K562 (cell line): ENCODE measurements around the gene FSTL1. TPM values are rescaled to one million over a fixed set of nuclear protein-coding genes. Genes with fewer than 3 reads are reported as not detected.

ENCODE experiments used
- ATAC-seq: fragments of 200-7000 bp; cut with Tn5 transposase; 3 replicates; pipeline ENCODE4 v1.9.1; 2020; ENCODE audit warnings: moderate library complexity
- Bru-seq: library from RNA; stranded (reverse); fragments of 400-500 nt; gene quantifications from one replicate; lab custom pipeline; 2021; lab: Mats Ljungman, UMichigan
- BruChase-seq, 2 experiments: library from RNA; stranded (reverse); fragments of 400-500 nt; gene quantifications; one replicate each; lab custom pipeline; 2021; lab: Mats Ljungman, UMichigan
- BruUV-seq: library from RNA; stranded (reverse); fragments of 400-500 nt; replicated peaks from 2 replicates; lab custom pipeline; 2021; lab: Mats Ljungman, UMichigan
- CTCF ChIA-PET: fragments of 300-600 bp; formaldehyde crosslinking; extraction: SDS; loops from one replicate; lab custom pipeline; 2021; ENCODE audit warnings: low intra/inter-chr PET ratio; lab: Yijun Ruan, JAX
- POLR2A ChIA-PET: fragments of 300-600, 350-650 bp; sonication (Branson Sonifier 250); formaldehyde crosslinking; extraction: SDS; loops from one replicate; lab custom pipeline; 2021; ENCODE audit warnings: antibody characterized with exemption, inconsistent platforms; lab: Yijun Ruan, JAX
- DNase-seq, 4 experiments: peaks; one replicate each; pipeline versions ENCODE4 v3.0.0 to v3.0.0-alpha.2; 2011 to 2018; ENCODE audit warnings: low spot score in 3 of 4, mixed read lengths in 3 of 4; ENCODE audit errors: extremely low read depth in 1 of 4
- FAIRE-seq: peaks from 2 replicates; lab custom pipeline; 2011; peaks lifted over from hg19 to GRCh38; lab: Jason Lieb, UNC
- H2AFZ ChIP-seq: 2 replicates; pipeline ENCODE4 v1.6.0; 2011; ENCODE audit warnings: low read depth, low read length, control low read depth, inconsistent platforms
- H3K27ac ChIP-seq: fragments of 200-600 bp; 3 replicates; pipeline ENCODE4 v1.8.0; 2011; ENCODE audit warnings: low read depth, mild to moderate bottlenecking, control low read depth, inconsistent platforms, low read length, moderate library complexity, mixed read lengths; ENCODE audit errors: extremely low read depth
- H3K27me3 ChIP-seq, 2 experiments: fragments of 300-600 bp in 1 of 2; 2 replicates in 1 of 2; 3 replicates in 1 of 2; pipeline versions ENCODE4 v1.6.0 to v1.8.0; 2011; ENCODE audit warnings: inconsistent platforms in 2 of 2, low read length in 2 of 2, mild to moderate bottlenecking in 1 of 2, mixed read lengths in 1 of 2, moderate library complexity in 1 of 2; ENCODE audit not compliant: control insufficient read depth in 2 of 2, insufficient read depth in 2 of 2
- H3K36me3 ChIP-seq: fragments of 300-600 bp; 3 replicates; pipeline ENCODE4 v1.8.0; 2011; ENCODE audit warnings: mild to moderate bottlenecking, low read length, inconsistent platforms; ENCODE audit not compliant: control insufficient read depth, insufficient read depth
- H3K4me1 ChIP-seq, 2 experiments: fragments of 200-600 bp in 1 of 2; replicated peaks in 1 of 2; 2 replicates in 1 of 2; 3 replicates in 1 of 2; pipeline versions ENCODE4 v1.5.1 to v1.8.0; 2011; ENCODE audit warnings: inconsistent platforms in 2 of 2, low read length in 2 of 2, mild to moderate bottlenecking in 1 of 2, mixed read lengths in 1 of 2, moderate library complexity in 1 of 2; ENCODE audit not compliant: control insufficient read depth in 2 of 2, insufficient read depth in 2 of 2
- H3K4me2 ChIP-seq: 2 replicates; pipeline ENCODE4 v1.6.1; 2011; ENCODE audit warnings: low read length, control low read depth, inconsistent platforms, mixed read lengths; ENCODE audit not compliant: insufficient read depth
- H3K4me3 ChIP-seq: fragments of 200-600 bp; sonication (generic), shearing (Covaris generic); 2 replicates; pipeline ENCODE4 v1.5.1; 2016; ENCODE audit warnings: control low read depth, inconsistent platforms
- H3K79me2 ChIP-seq: fragments of 200-600 bp; 3 replicates; pipeline ENCODE4 v1.8.0; 2011; ENCODE audit warnings: low read length, inconsistent platforms; ENCODE audit not compliant: control insufficient read depth, insufficient read depth
- H3K9ac ChIP-seq, 2 experiments: 2 replicates each; pipeline versions ENCODE4 v1.6.0 to v1.6.1; 2011; ENCODE audit warnings: low read depth in 2 of 2, low read length in 2 of 2, control low read depth in 1 of 2, inconsistent platforms in 1 of 2, mild to moderate bottlenecking in 1 of 2, mixed read lengths in 1 of 2; ENCODE audit not compliant: insufficient read depth in 1 of 2
- H3K9me1 ChIP-seq: one replicate; pipeline ENCODE4 v1.6.0; 2011; ENCODE audit warnings: inconsistent platforms, mild to moderate bottlenecking, low read length, moderate library complexity; ENCODE audit not compliant: control insufficient read depth, insufficient read depth
- H3K9me3 ChIP-seq: replicated peaks from 2 replicates; pipeline ENCODE4 v1.5.1; 2011; ENCODE audit warnings: low read depth, low read length, inconsistent platforms; ENCODE audit not compliant: control insufficient read depth, insufficient read depth
- H4K20me1 ChIP-seq: replicated peaks from 2 replicates; pipeline ENCODE4 v1.6.1; 2011; ENCODE audit warnings: low read length, inconsistent platforms, mixed read lengths; ENCODE audit not compliant: control insufficient read depth, insufficient read depth
- BCOR ChIP-seq: fragments of 450-650 bp; IDR thresholded peaks from 2 replicates; pipeline ENCODE4 v1.6.1; 2016
- E2F4 ChIP-seq: sonication (generic); formaldehyde crosslinking; IDR thresholded peaks from 2 replicates; pipeline ENCODE4 v1.8.0; 2022; ENCODE audit warnings: mild to moderate bottlenecking, low read depth, missing genetic modification reagents
- GTF2A2 ChIP-seq: IDR thresholded peaks from 2 replicates; pipeline ENCODE4 v1.6.1; 2016; ENCODE audit warnings: mild to moderate bottlenecking, missing genetic modification characterization, missing compliant biosample characterization
- HNRNPLL ChIP-seq: fragments of 200-400 bp; formaldehyde crosslinking; IDR thresholded peaks from 2 replicates; pipeline ENCODE4 v1.6.1; 2017; ENCODE audit warnings: low read length, low read depth, mild to moderate bottlenecking; ENCODE audit not compliant: poor library complexity, severe bottlenecking
- KAT8 ChIP-seq: fragments of 450-650 bp; IDR thresholded peaks from 2 replicates; pipeline ENCODE4 v1.6.1; 2016; ENCODE audit warnings: low read depth, mild to moderate bottlenecking
- MEIS2 ChIP-seq: fragments of 450-650 bp; IDR thresholded peaks from 2 replicates; pipeline ENCODE4 v1.6.1; 2014; ENCODE audit warnings: mild to moderate bottlenecking; ENCODE audit not compliant: partially characterized antibody
- RAD21 ChIP-seq, 2 experiments: fragments of 250-450 bp in 1 of 2; fragments of 450-650 bp in 1 of 2; sonication (Bioruptor Pico) in 1 of 2; formaldehyde crosslinking in 1 of 2; IDR thresholded peaks in 1 of 2; conservative IDR thresholded peaks in 1 of 2; 2 replicates each; pipeline versions ENCODE4 v1.4.0 to v1.8.0; 2020 to 2022; ENCODE audit warnings: mild to moderate bottlenecking in 2 of 2, moderate library complexity in 1 of 2
- RBBP5 ChIP-seq: fragments of 200-600 bp; sonication (generic); IDR thresholded peaks from 2 replicates; pipeline ENCODE4 v1.6.1; 2012; ENCODE audit warnings: borderline replicate concordance, mild to moderate bottlenecking, low read length, control low read depth, inconsistent platforms; ENCODE audit not compliant: insufficient read depth, poor library complexity, severe bottlenecking
- SNIP1 ChIP-seq: fragments of 450-650 bp; IDR thresholded peaks from 2 replicates; pipeline ENCODE4 v1.7.1; 2017; ENCODE audit warnings: low read depth, mild to moderate bottlenecking
- ZFX ChIP-seq: sonication (generic); formaldehyde crosslinking; IDR thresholded peaks from 2 replicates; pipeline ENCODE4 v1.8.0; 2022; ENCODE audit warnings: mild to moderate bottlenecking, missing genetic modification reagents, moderate library complexity
- ZHX1 ChIP-seq: fragments of 150-350 bp; conservative IDR thresholded peaks from 2 replicates; pipeline ENCODE4 v1.6.1; 2014; ENCODE audit warnings: low read length
- ZNF445 ChIP-seq: fragments of 250-450 bp; sonication (Bioruptor Pico); IDR thresholded peaks from 2 replicates; pipeline ENCODE4 v1.4.0; 2020; ENCODE audit warnings: low read depth, mild to moderate bottlenecking, moderate library complexity
- ZNF79 ChIP-seq: fragments of 250-450 bp; sonication (Bioruptor Pico); IDR thresholded peaks from 2 replicates; pipeline ENCODE4 v1.4.0; 2020; ENCODE audit warnings: low read depth, mild to moderate bottlenecking, moderate library complexity
- WGBS: fragments of 100-300 bp; shearing (Covaris generic); methylation state at CpG from one replicate; pipeline ENCODE4 v1.1.6; 2016; ENCODE audit warnings: low coverage, mixed read lengths; ENCODE audit not compliant: insufficient coverage; ENCODE audit errors: missing lambda C conversion rate; 5-methylcytosine and 5-hydroxymethylcytosine counted together
- in situ Hi-C: fragments of 300-500 bp; cut with MboI; formaldehyde crosslinking; loops from 4 replicates; pipeline ENCODE4 v1.15.0; 2018; ENCODE audit warnings: inconsistent platforms, mixed read lengths
- intact Hi-C: fragments of 100-400 bp; cut with micrococcal nuclease; formaldehyde crosslinking; loops from 2 replicates; pipeline ENCODE4 v1.14.2; 2022
- long read RNA-seq, 3 experiments: library from polyadenylated mRNA in 2 of 3; library from RNA in 1 of 3; unstranded in 2 of 3; stranded (forward) in 1 of 3; transcript quantifications; one replicate each; pipeline ENCODE4 v2.0.0, GENCODE V29; 2019 to 2022
- polyA minus RNA-seq, 3 experiments: library from RNA; depleted of rRNA, polyadenylated mRNA; stranded (reverse); fragments of >200 nt; gene quantifications; 2 replicates each; pipeline ENCODE4 v1.2.3, GENCODE V29; 2011
- polyA plus RNA-seq, 8 experiments: library from polyadenylated mRNA; depleted of rRNA in 4 of 8; stranded (reverse) in 5 of 8; unstranded in 3 of 8; fragments of >200 nt; fragmentation: Nextera tagmentation in 2 of 8; fragmentation: Illumina TruSeq in 1 of 8; extraction: Ambion mirVana in 2 of 8; extraction: Trizol in 1 of 8; gene quantifications; 2 replicates each; pipeline versions ENCODE4 v1.2.1 to v1.2.3, GENCODE V29; 2011 to 2014; ENCODE audit warnings: inconsistent platforms in 1 of 8, missing spikeins in 1 of 8
- total RNA-seq, 7 experiments: library from RNA; depleted of rRNA in 6 of 7; stranded (reverse); fragments of >200 nt in 6 of 7; fragmentation: Illumina TruSeq in 2 of 7; extraction: Trizol in 2 of 7; gene quantifications; 2 replicates each; pipeline versions ENCODE4 v1.2.1 to v1.2.3, GENCODE V29; 2011 to 2021; ENCODE audit warnings: low replicate concordance in 1 of 7

Gene FSTL1
- not detected in 2 replicates for total RNA-seq (2011; cell fraction: chromatin; rRNA removed; ENCODE audit: low replicate concordance)
- total RNA-seq (2011; cell fraction: nucleolus; rRNA removed), result not detected in 2 replicates
- not detected in 2 replicates for total RNA-seq (2011; cell fraction: nucleoplasm; rRNA removed)
- total RNA-seq (2014; rRNA removed), result 0.05 TPM in 1 of 2 replicates, not detected in the other
- not detected in 2 replicates for total RNA-seq (2014; rRNA removed; fragmentation: Illumina TruSeq; extraction: Trizol)
- total RNA-seq (2015; rRNA removed; fragmentation: Illumina TruSeq; extraction: Trizol), result 0.07 and 0.15 TPM in 2 replicates
- 0.58 and 0.83 TPM in 2 replicates for total RNA-seq (2021)
- 0.05 and 0.08 TPM in 2 replicates for polyA plus RNA-seq (2011; rRNA removed)
- 0.16 and 0.28 TPM in 2 replicates for polyA plus RNA-seq (2011; cell fraction: cytosol; rRNA removed)
- polyA plus RNA-seq (2011; cell fraction: nucleus; rRNA removed), result 0.18 and 0.21 TPM in 2 replicates
- 0.08 and 0.24 TPM in 2 replicates for polyA plus RNA-seq (2012)
- 0.16 TPM in 1 of 2 replicates, not detected in the other for polyA plus RNA-seq (2014; fragmentation: Illumina TruSeq; extraction: Trizol)
- polyA plus RNA-seq (2014; fragmentation: Nextera tagmentation; extraction: Ambion mirVana), result under 1 TPM in 1 of 2 experiments, not detected in 1; 0.01 TPM
- 0.09 TPM in 1 of 2 replicates, not detected in the other for polyA plus RNA-seq (2014; rRNA removed)
- polyA minus RNA-seq (2011; rRNA and poly(A)+ RNA removed), result 0.18 TPM in 1 of 2 replicates, not detected in the other
- polyA minus RNA-seq (2011; cell fraction: cytosol; rRNA and poly(A)+ RNA removed), result not detected in 2 replicates
- polyA minus RNA-seq (2011; cell fraction: nucleus; rRNA and poly(A)+ RNA removed), result not detected in 2 replicates
- Bru-seq, nascent RNA, result percentile 13 among the genes with signal in this experiment
- percentile 17 among the genes with signal in this experiment for BruChase-seq, experiment 1, labeled RNA remaining after a 2-hour chase
- percentile 19 among the genes with signal in this experiment for BruChase-seq, experiment 2, labeled RNA remaining after a 6-hour chase
- long read RNA-seq, experiment 1, result 0 reads
- long read RNA-seq, experiment 2, result 0 reads
- long read RNA-seq, experiment 3, result 0 reads

- ATAC-seq (no peak), FAIRE-seq (no peak), DNase-seq (no peak)
- Histone ChIP-seq H4K20me1 (no peaks in the 10 kb centered on the region), H2AFZ (no peak within 1 kb of the TSS), H3K4me1 (peaks cover 0 to 10% of the 10 kb centered on the region in 2 experiments; a peak in 2 of 5 replicates), H3K9ac (no peak within 1 kb of the TSS), H3K27ac (no peak within 1 kb of the TSS), H3K4me2 (no peak within 1 kb of the TSS), H3K36me3 (no peaks in the 10 kb centered on the region), H3K79me2 (no peaks in the 10 kb centered on the region), H3K9me1 (no peaks in the 10 kb centered on the region), H3K4me3 (no peak within 1 kb of the TSS), H3K27me3 (peaks cover 7 to 21% of the 10 kb centered on the region in 2 experiments; a peak in 4 of 5 replicates), H3K9me3 (no peaks in the 10 kb centered on the region)
- ChIA-PET POLR2A (interaction anchor here (0.7 kb wide), 1 partner anchor 855 kb away, joined by 3 read pairs; no protein-coding TSS in a partner anchor), CTCF (no interaction called here)
- BruUV-seq, result no TSS peak
- WGBS, result 6% methylated on average over 6 of the region's 78 CpGs
- intact Hi-C loops (no loop called here), in situ Hi-C loops (loop anchor here (10.0 kb wide), 1 partner anchor 104 kb away; no protein-coding TSS in a partner anchor)
- TF ChIP-seq ZNF79 (CRISPR knock-in tag), result no peak
- no peak for TF ChIP-seq BCOR
- TF ChIP-seq ZFX (CRISPR knock-in tag), result no peak
- TF ChIP-seq HNRNPLL, result no peak
- no peak for TF ChIP-seq RBBP5
- TF ChIP-seq MEIS2, result no peak
- no peak for TF ChIP-seq RAD21 (CRISPR knock-in tag; conservative IDR thresholded peaks at IDR 0.05 in 1 of 2, IDR thresholded peaks at IDR 0.05 in 1 of 2)
- no peak for TF ChIP-seq E2F4 (CRISPR knock-in tag)
- TF ChIP-seq GTF2A2, result no peak
- TF ChIP-seq ZHX1, result no peak
- TF ChIP-seq ZNF445, result no peak
- TF ChIP-seq KAT8, result no peak
- TF ChIP-seq SNIP1, result no peak
These were observed at the start of gene FSTL1 for GRCh38 chr3:120450600-120451271. FSTL1 (minus strand) TSS chr3:120450992; CDS start chr3:120450746, 246 bp downstream.
